Neutrophil (primary cell): ENCODE data around the gene FBXO21.
"Not testable (repeated sequence)": the region's sequence is repeated elsewhere in the genome, so short reads cannot be mapped to it uniquely, and the experiment has no call there.

ENCODE experiments used
- H3K27ac ChIP-seq: fragments of 200-600 bp; sonication (generic); 2 replicates; pipeline ENCODE4 v1.5.1; 2016; ENCODE audit warnings: mild to moderate bottlenecking, moderate library complexity
- H3K27me3 ChIP-seq: fragments of 200-600 bp; sonication (generic); 2 replicates; pipeline ENCODE4 v1.6.0; 2016; ENCODE audit warnings: mild to moderate bottlenecking
- H3K36me3 ChIP-seq: fragments of 200-600 bp; sonication (generic); 2 replicates; pipeline ENCODE4 v1.5.1; 2017
- H3K4me1 ChIP-seq, 2 experiments: fragments of 200-600 bp in 1 of 2; sonication (generic) in 1 of 2; 1 replicate in 1 of 2; 2 replicates in 1 of 2; pipeline versions ENCODE4 v1.5.1 to v1.6.1; 2013 to 2016; ENCODE audit warnings: low read depth in 1 of 2, low read length in 1 of 2, mild to moderate bottlenecking in 1 of 2, moderate library complexity in 1 of 2; ENCODE audit not compliant: control insufficient read depth in 1 of 2, insufficient read depth in 1 of 2
- H3K4me3 ChIP-seq, 2 experiments: fragments of 200-600 bp in 1 of 2; sonication (generic) in 1 of 2; 1 replicate in 1 of 2; 2 replicates in 1 of 2; pipeline ENCODE4 v1.5.1; 2013 to 2016; ENCODE audit warnings: low read depth in 1 of 2, low read length in 1 of 2, mild to moderate bottlenecking in 1 of 2, moderate library complexity in 1 of 2
- H3K9me3 ChIP-seq: fragments of 200-600 bp; sonication (generic); 2 replicates; pipeline ENCODE4 v1.5.1; 2016
- TF ChIP-seq, protein P1 (sequence below): fragments of 200-600 bp; sonication (generic); IDR thresholded peaks from 2 replicates; pipeline ENCODE4 v1.5.1; 2016; ENCODE audit warnings: antibody characterized with exemption

FBXO21 gene

GRCh38 chr12:117096501-117097042 is 93.7 kb downstream of the FBXO21 start:
- peaks cover 4% of the 10 kb centered on the region for H3K27me3 ChIP-seq
- H3K36me3 ChIP-seq = peaks cover 21% of the 10 kb centered on the region
- H3K9me3 ChIP-seq = no peaks in the 10 kb centered on the region
- H3K27ac ChIP-seq = no peak overlapping the region
- H3K4me1 ChIP-seq = peaks cover 40 to 41% of the 10 kb centered on the region in 2 experiments
- no peak overlapping the region for H3K4me3 ChIP-seq
- TF ChIP-seq, protein P1, sequence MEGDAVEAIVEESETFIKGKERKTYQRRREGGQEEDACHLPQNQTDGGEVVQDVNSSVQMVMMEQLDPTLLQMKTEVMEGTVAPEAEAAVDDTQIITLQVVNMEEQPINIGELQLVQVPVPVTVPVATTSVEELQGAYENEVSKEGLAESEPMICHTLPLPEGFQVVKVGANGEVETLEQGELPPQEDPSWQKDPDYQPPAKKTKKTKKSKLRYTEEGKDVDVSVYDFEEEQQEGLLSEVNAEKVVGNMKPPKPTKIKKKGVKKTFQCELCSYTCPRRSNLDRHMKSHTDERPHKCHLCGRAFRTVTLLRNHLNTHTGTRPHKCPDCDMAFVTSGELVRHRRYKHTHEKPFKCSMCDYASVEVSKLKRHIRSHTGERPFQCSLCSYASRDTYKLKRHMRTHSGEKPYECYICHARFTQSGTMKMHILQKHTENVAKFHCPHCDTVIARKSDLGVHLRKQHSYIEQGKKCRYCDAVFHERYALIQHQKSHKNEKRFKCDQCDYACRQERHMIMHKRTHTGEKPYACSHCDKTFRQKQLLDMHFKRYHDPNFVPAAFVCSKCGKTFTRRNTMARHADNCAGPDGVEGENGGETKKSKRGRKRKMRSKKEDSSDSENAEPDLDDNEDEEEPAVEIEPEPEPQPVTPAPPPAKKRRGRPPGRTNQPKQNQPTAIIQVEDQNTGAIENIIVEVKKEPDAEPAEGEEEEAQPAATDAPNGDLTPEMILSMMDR = no peak

DNA sequence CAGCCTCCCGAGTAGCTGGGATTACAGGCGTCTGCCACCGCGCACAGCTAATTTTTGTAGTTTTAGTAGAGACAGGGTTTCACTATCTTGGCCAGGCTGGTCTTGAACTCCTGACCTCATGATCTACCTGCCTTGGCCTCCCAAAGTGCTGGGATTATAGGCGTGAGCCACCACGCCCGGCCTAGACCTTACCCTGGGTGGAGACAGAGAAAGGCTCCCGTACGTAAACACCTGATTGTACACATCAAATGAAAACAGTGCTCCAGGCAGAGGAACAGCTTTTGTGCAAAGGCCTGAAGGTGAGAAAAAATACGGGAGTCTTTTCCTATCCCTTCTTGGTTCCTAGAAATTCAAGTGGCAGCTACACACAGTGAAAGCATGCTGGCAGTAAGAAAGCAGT is 95.1 kb downstream of the FBXO21 start:
- H3K36me3 ChIP-seq = peaks cover 21% of the 10 kb centered on the region
- H3K27ac ChIP-seq, H3K4me3 ChIP-seq, H3K27me3 ChIP-seq, H3K9me3 ChIP-seq: not testable (repeated sequence)
- H3K4me1 ChIP-seq = peaks cover 35 to 36% of the 10 kb centered on the region in 2 experiments

- Histone ChIP-seq H3K4me3 (no peak overlapping the region), H3K9me3 (no peaks in the 10 kb centered on the region), H3K36me3 (peaks cover 21% of the 10 kb centered on the region), H3K4me1 (peaks cover 27% of the 10 kb centered on the region in 2 experiments), H3K27me3 (no peaks in the 10 kb centered on the region), H3K27ac (no peak overlapping the region)
- TF ChIP-seq, protein P1 = no peak
Observed at GRCh38 chr12:117093918-117094630, 96.2 kb downstream of the FBXO21 start.

DNA sequence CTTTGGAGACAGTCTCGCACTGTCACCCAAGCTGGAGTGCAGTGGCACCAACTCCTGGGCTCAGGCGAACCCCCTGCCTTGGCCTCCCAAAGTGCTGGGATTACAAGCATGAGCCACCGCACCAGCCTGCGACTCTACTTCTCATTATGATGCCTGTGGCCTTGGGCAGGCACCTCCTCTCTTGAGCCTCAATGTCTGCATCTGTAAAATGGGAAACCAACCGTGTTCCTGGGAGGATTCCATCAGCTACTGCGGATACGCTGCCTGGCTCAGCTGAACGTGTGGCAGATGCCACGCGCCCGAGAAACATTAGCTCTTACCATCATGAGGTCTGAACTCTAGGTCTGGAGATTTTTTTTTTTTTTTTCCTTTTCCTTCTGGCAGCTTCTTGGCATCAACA is 96.8 kb downstream of the FBXO21 start:
- Histone ChIP-seq H3K36me3 (peaks cover 21% of the 10 kb centered on the region), H3K4me1 (peaks cover 25 to 26% of the 10 kb centered on the region in 2 experiments), H3K27ac (no peak overlapping the region), H3K4me3 (no peak overlapping the region), H3K27me3 (no peaks in the 10 kb centered on the region), H3K9me3 (no peaks in the 10 kb centered on the region)
- TF ChIP-seq, protein P1 = no peak

DNA sequence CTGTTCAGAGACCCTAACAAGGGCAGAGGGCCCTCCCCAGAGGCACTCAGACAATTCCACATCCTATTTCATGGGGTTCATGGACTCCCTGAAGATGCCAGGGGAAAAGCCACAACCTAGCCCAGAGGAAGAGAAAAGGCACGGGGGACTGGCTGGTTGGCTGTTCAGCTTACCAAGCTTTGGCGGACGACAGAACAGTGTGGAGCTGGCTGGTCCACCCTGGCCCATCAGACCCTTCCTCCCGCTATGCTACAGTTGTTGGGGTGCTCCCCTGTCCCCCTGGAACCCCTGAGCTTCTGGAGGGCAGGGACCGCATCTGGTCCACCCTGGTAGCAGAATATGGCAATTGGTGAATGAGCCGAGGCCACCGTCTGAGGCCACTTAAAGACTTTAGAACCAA is 97.4 kb downstream of the FBXO21 start:
- H3K9me3 ChIP-seq = no peaks in the 10 kb centered on the region
- H3K27ac ChIP-seq = no peak overlapping the region
- peaks cover 20 to 21% of the 10 kb centered on the region in 2 experiments for H3K4me1 ChIP-seq
- no peaks in the 10 kb centered on the region for H3K27me3 ChIP-seq
- TF ChIP-seq, protein P1 = no peak
- no peak overlapping the region for H3K4me3 ChIP-seq
- peaks cover 21% of the 10 kb centered on the region for H3K36me3 ChIP-seq

DNA sequence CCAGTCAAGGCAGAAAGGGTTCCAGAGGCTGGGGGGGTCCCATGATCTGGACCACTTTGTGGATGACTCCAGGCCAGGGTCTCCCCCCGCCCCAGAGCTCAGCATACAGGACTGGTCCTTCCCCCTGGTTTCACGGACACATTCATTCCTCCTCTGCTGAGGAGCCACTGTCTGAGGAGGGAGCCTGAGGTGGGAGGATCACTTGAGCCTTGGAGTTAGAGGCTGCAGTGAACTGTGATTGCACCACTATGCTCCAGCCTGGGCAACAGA is 97.8 kb downstream of the FBXO21 start:
- H3K36me3 ChIP-seq = peaks cover 21% of the 10 kb centered on the region
- TF ChIP-seq, protein P1 = no peak
- no peaks in the 10 kb centered on the region for H3K9me3 ChIP-seq
- H3K27me3 ChIP-seq = no peaks in the 10 kb centered on the region
- H3K27ac ChIP-seq = no peak overlapping the region
- H3K4me3 ChIP-seq = no peak overlapping the region
- peaks cover 16% of the 10 kb centered on the region in 2 experiments for H3K4me1 ChIP-seq
